GM18861 (cell line): ENCODE data around the gene CHST12.
"Not testable (repeated sequence)": the region's sequence is repeated elsewhere in the genome, so short reads cannot be mapped to it uniquely, and the experiment has no call there.

Source experiments
- ATAC-seq: cut with Tn5 transposase; IDR thresholded peaks from one replicate; pipeline ENCODE4 v1.9.1; 2021; ENCODE audit not compliant: unreplicated experiment

CHST12 gene

DNA sequence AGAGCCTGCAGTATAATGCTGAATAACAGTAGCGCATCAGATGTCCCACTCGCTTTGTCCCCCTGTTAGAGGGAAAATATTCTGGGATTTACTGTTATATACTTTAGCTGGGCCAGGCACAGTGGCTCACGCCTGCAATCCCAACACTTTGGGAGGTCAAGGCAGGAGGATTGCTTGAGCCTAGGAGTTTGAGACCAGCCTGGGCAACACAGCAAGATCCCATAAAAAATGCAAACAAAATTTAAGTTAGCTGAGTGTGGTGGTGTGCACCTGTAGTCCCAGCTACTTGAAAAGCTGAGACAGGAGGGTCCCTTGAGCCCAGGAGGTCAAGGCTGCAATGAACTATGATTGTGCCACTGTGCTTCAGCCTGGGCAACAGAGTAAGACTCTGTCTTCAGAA is 50.4 kb downstream of the CHST12 start:
- not testable (repeated sequence) for ATAC-seq

GRCh38 chr7:2459674-2460073 is 56.3 kb downstream of the CHST12 start:
- ATAC-seq = no peak

DNA sequence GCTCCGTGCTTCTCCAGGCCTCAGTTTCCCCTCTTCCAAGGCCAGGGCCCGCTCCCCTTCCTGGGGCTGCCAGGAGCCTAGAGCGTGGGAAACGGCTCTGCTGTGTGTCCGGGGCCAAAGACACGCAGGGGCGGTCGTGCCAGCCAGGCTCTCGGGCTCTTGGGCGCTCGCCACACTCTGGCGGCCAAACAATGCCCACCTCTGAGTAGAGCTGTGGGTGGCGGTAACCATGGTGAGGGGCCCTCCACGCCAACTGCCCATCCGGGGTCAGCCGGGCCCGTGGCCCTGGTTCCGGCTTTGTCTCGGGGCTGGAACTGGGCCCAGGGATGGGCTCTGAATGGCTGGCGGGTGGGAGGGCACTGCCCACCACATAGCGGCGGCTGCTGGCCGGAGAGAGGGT is 56.8 kb downstream of the CHST12 start:
- no peak for ATAC-seq

DNA sequence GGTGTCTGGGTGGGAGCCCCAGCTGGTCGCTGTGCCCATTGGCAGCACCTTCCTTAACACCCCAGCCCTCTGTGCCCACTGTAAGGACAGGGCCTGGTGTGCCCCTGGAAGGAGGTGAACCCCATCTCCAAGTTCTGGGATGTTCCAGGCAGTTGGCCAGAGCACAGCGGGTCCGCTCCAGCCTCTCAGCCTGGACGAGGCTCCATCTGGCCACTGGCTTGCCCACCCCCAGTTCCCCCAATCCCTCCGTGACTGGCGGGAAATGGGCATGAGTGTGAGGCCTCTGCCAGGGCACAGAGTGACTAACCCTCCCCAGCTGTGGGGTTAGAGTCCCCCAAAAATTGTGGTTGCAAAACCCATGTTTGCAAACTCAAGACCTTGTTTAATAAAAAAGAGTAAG is 57.2 kb downstream of the CHST12 start:
- ATAC-seq = no peak

DNA sequence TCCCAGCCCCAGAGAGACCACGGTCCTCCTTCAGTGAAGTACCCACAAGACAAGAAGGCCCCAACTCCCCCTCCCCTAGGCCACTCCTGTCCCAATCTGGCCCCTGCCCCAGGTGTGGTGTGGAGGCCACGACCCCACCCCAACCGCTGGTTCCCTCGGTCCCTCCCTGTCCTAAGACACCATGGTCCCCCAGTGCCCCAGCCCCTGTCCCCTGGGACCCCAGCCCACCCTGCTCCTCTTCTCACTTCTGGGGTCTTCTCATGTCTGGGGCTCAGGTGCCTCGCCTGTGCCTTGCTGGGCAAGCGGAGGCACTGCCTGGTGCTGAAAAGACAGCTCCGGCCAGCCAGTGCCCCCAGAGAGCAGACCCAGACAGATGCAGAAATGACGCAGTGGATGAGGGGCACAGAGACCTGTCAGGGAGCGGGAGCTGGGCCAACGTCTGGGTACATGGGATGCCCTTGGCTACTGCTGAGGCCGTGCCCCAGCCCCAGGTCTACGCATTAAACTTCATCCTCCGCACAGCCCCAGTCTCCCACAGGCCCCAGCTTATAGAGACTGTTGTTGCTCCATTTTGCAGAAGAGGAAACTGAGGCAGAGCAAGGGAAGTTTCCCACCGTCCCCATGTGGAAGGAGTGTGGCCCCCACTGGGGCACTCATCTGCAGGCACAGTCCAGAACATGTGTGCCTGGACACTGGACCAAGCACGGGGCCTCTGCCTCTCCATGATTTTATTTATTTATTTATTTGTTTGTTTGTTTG is 58.0 kb downstream of the CHST12 start:
- no peak for ATAC-seq

- no peak for ATAC-seq
Observed at GRCh38 chr7:2462731-2463130, 59.3 kb downstream of the CHST12 start.

GRCh38 chr7:2465928-2466327 is 62.5 kb downstream of the CHST12 start:
- ATAC-seq = no peak

DNA sequence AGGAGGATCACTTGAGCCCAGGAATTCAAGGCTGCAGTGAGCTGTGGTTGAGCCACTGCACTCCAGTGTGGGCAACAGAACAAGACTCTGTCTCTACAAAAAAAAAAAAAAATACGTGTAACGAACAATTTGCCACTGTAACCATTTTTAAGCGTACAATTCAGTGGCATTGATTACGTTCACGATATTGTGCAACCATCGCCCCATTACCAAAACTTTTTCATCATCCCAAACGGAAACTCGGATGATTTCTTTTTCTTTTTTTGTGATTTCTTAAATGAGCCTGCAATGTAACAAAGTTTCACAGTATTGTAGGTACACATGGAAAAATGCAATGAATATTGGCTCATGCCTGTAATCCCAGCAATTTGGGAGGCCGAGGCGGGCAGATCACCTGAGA is 63.3 kb downstream of the CHST12 start:
- ATAC-seq = no peak

GRCh38 chr7:2468227-2468626 is 64.8 kb downstream of the CHST12 start:
- no peak for ATAC-seq

- ATAC-seq = not testable (repeated sequence)
Observed at GRCh38 chr7:2469460-2470203, 66.2 kb downstream of the CHST12 start.

DNA sequence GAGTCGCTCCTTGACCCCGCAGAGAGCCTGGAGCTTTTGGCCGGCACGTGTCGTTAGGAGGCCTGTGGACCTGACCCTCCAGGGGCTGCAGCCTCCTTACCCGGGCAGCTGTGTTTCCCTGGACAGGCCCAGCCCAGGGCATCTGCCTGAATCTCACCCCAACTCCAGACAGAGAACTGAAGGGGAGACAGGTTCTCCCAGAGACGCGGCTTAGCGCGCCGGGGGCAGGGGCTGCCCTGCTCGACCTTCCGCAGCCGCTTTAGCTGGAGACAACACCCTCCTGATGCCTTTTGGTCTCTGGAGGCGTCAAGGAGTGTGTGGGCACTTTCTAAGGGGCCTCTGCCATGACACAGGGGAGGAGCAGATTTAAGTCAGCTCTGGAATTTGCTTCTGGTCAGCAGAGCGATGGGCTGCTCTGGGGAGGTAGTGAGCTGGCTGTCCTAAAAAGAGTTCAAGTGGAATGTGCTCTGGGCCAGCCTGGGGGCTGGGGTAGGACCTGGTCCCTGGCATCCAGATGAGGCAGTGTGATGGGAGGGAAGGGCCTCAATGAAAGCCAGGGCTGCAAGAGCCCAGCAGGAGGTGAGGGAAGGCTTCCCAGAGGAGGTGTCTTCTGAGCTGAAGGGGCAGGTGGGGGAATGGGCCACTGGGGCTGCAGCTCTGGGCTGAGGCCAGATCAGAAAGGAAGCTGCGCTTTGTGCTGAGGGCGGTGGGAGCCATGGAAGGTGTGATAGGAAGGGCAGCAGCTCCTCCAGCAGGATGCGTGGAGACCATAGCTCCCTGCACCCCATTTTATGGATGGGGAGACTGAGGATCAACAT is 67.0 kb downstream of the CHST12 start:
- ATAC-seq = no peak

DNA sequence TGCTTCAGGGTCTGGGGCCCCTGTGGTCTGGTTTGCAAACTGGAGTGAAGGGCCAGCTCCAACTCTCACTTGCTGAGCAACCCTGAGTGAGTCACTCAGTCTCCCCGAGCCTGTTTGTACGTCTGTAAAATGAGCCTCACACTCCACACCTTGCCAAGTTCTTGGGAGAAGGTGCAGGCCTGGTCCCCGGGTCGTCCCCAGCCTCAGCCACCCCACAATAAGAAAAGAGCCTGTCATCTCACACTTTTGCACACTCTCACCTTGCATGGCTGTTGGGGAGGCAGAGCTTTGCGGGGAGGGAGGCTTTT is 67.6 kb downstream of the CHST12 start:
- ATAC-seq = no peak

GRCh38 chr7:2471396-2471795 is 68.0 kb downstream of the CHST12 start:
- ATAC-seq = no peak

DNA sequence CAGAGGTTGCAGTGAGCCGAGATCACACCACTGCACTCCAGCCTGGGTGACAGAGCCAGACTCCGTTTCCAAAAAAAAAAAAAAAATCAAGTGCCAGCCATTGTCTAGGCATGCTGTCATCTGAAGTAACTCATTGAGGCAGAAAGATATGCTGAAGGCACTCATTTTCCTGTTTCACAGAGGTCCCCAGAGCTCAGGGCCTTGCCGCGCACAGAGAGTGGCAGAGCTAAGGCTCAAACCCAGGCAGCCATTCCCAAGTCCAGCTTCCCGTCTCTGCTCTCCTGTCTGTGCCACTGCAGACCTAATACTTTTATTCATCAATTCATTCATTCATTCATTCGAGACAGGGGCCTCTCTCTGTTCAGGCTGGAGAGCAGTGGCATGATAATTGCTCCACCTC is 69.3 kb downstream of the CHST12 start:
- ATAC-seq = no peak

GRCh38 chr7:2473496-2474180 is 70.2 kb downstream of the CHST12 start:
- no peak for ATAC-seq

- no peak for ATAC-seq
Observed at GRCh38 chr7:2474224-2474623, 70.8 kb downstream of the CHST12 start.

DNA sequence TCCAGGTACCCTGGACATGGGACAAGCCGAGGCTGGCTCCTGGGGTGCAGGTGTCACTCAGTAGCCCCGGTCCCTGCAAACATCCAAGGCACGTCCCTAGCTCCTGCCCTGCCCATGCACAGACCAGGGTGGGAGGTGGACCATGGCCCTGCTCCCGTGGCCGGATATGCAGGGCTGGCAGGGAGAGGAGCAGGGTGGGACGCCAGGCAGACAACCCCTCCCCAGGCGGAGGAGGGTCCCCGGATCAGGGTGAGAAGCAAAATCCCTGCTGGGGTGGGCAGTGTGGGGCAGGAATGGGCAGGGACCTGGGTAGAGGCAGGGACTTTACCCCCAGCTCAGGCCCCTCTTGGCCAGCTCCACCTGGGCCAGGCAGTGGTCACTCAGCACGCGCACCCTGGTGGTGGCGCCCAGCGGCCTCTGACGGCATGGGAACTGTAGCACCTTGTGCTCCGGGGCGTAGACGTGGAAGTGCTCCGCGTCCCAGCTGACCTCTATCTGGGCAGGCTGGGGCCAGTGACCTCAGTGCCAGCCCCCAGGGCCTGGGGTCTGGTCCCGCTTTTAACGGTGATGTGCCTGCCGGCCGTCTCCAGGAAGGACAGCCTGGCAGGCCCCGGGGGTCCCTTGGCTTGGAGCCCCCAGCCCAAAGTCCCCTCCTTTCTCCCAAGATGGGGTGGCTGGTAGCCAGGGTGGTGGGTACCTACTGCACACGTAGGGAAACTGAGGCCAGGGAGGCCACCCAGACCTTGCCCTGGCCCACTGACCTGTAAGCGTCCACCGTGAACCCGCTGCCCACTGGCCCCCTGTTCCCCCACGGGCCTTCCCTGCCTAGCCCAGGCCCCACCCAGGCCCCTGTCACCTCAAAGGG is 71.6 kb downstream of the CHST12 start:
- ATAC-seq = no peak

DNA sequence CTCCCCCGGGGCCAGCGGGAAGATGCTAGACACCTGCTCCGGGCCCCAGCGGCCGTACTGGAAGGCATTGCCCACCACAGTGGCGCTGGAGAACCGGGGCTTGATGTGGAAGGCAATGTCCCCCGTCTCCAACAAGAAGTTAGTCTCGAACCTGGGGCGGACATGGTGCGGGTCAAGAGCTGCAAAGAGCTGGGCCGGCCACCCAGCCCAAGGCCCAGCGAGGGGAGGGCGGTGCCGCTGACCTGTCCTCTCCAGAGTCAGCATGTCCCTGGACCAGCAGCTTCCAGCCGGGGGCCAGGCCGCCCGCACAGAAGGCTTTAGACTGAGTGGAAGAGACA is 72.2 kb downstream of the CHST12 start:
- no peak for ATAC-seq

GRCh38 chr7:2476298-2476697 is 72.9 kb downstream of the CHST12 start, which contains the start of gene GRIFIN:
Gene GRIFIN (minus strand): TSS chr7:2476398. CDS start chr7:2476383, 15 bp downstream.
- no peak for ATAC-seq

- no peak for ATAC-seq
Observed at GRCh38 chr7:2476776-2477446, 73.5 kb downstream of the CHST12 start.
